GM12864 (cell line): Measurements from ENCODE around the gene ELMO2.

Experiments
- DNase-seq: peaks from one replicate; pipeline ENCODE4 v3.0.0-alpha.2; 2011; ENCODE audit warnings: low read depth
- H3K4me3 ChIP-seq: 2 replicates; pipeline ENCODE4 v1.5.1; 2011; ENCODE audit warnings: mild to moderate bottlenecking, low read depth, low read length, control low read depth
- TF ChIP-seq, protein P1 (sequence below): IDR thresholded peaks from 2 replicates; pipeline ENCODE4 v1.5.1; 2011; ENCODE audit warnings: low read depth, mild to moderate bottlenecking, moderate library complexity, low read length, control low read depth, inconsistent platforms; ENCODE audit errors: missing control alignments

The ELMO2 gene

DNA sequence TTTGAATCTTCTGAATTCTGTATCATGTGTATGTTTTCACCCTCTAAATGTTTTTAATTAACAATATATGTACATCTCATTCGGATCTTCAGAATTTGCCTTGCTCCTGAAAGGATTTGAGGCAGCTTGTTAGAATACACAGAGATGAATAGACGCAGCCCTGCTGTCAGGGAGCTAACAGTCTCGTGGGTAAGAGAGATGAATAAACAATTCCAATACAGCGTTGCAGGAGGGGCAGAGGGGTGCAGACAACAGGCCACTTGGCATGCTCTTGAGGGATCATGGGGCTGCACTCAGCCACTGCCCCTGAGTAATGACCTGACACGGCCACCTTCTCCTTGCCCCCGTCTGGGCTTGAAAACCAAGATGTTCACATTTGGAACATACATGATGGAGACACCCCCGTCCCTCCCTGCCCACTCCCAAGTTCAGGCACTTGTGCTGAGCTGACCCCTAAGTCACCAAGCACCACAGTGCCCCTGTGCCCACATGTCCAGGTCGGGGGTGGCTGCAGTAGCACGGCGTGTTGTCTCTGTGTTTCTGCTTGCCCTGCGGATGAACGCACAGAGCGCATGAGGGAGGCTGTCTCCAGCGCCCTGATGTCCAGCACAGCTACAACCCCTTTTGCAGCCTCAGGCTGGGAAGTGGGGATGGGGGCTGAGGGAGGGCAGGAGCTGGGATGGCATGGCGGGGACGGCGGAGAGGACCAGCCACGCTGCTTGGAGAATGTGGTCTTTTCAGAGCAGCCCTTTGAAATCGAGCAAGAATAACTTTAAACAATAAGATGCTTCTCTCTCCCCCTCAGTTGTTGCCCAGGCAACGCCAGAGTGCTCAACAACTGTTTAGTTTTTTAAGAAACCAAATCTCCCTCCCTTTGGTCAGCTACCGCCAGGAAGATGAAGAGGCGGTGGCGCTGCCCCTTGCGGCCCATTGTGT, 65.1 kb downstream of the ELMO2 start:
- no peak overlapping the region for H3K4me3 ChIP-seq
- TF ChIP-seq, protein P1, sequence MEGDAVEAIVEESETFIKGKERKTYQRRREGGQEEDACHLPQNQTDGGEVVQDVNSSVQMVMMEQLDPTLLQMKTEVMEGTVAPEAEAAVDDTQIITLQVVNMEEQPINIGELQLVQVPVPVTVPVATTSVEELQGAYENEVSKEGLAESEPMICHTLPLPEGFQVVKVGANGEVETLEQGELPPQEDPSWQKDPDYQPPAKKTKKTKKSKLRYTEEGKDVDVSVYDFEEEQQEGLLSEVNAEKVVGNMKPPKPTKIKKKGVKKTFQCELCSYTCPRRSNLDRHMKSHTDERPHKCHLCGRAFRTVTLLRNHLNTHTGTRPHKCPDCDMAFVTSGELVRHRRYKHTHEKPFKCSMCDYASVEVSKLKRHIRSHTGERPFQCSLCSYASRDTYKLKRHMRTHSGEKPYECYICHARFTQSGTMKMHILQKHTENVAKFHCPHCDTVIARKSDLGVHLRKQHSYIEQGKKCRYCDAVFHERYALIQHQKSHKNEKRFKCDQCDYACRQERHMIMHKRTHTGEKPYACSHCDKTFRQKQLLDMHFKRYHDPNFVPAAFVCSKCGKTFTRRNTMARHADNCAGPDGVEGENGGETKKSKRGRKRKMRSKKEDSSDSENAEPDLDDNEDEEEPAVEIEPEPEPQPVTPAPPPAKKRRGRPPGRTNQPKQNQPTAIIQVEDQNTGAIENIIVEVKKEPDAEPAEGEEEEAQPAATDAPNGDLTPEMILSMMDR = no peak
- DNase-seq = no peak

DNA sequence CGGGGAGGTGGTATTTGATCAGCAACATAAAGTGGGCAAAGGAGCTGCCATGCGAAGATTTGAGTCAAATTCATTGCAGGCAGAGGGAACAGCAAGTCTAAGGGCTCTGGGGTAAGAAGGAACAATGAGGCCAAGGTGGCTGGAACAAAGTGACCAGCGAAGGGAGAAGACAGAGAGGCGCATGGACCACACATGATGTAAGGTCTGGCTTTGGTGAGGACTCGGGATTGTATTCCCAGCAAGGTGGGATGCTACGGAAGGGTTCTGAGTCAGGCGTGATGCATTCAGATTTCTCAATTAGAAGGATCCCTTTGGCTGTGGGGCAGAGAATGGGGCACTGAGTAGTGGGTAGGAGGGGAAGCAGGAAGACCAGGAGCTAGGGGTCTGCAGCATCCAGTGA, 67.4 kb downstream of the ELMO2 start:
- no peak for DNase-seq
- H3K4me3 ChIP-seq = no peak overlapping the region
- TF ChIP-seq, protein P1 = no peak

DNA sequence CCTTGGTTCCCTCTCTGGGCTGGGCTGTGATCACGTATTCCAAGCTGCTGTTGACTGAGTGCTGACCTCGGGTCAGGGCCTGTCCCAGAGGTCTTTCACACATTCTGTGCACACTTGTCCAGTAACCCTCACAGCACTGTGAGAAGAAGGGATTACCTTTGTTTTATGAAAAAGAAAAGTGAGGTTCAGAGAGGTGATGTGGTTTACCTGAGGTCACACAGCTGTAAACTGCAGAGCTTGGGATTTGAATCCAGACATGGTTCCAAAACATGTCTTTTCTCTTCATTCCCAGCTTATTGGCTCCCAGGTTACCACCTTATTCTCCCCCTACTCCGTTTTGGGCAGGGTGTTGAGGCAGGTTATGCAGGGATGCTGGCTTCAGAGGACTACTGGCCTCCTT, 69.7 kb downstream of the ELMO2 start:
- TF ChIP-seq, protein P1 = no peak
- no peak for DNase-seq
- no peak overlapping the region for H3K4me3 ChIP-seq

DNA sequence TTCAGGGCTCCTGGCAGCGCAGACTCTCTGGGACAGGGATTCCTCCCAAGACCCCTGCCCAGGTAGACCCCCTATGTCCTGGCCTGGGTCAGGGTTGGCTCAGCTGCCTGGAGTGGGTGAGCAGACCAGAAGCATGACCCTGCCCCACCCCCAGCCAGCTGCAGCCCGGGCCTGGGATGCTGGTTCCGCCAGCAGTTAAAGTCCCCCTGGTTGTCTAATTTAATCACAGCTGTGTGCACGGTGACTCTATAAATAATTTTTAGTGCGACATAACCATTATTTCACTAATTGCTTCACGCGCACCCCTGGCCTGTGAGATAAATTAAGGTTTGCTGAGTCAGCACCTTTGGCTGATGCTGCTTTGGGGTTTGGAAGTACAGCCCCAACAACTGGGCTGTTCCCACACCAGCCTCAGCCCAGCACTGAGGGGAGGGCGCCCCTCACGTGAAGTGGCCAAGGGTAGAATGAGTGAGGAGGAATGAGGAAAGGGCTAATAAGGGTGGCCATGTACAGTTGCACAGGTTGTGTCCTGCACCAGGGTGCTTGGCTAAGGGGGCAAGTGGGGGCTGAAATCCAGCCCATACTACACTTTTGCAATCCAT, 72.0 kb downstream of the ELMO2 start:
- TF ChIP-seq, protein P1 = no peak
- DNase-seq = no peak
- H3K4me3 ChIP-seq = no peak overlapping the region

DNA sequence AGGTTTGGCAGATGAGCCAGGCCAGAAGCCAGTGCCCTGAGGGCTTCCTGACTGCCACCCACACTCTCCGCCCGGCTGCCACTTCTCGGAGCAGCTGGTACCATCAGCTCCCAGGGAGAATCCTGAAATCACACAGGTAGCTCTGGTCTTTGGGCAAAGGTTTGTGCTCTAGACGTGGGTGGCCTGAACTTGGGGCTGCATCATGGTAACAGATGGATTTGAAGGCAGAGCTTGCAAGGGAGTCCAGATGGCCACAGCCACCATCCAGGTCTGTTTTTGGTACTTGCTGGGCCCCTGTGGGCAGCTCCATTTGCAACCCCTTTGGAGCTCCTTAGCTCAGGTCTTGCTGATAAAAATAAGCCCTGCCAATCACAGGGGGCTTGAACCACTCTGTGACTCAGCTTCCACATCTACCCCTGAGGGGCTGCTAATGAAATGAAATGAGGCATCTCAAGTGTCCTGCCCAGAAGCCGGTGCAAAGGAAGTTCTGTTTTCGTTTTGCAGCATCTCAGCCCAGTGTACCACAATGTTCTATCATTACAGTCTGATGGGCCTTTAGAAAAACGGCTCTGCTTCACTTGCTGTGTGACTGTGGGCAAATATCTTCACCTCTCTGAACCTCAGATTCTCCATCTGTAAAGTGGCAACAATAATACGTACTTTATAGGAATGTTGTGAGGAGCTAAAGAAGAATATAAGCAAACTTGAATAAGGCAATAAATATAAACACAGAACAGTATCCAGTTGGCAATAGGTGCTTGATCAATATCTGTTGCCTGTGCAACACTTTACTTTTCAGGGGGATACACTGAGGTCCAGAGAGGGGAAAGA, 73.0 kb downstream of the ELMO2 start:
- DNase-seq = no peak
- TF ChIP-seq, protein P1 = no peak
- no peak overlapping the region for H3K4me3 ChIP-seq

DNA sequence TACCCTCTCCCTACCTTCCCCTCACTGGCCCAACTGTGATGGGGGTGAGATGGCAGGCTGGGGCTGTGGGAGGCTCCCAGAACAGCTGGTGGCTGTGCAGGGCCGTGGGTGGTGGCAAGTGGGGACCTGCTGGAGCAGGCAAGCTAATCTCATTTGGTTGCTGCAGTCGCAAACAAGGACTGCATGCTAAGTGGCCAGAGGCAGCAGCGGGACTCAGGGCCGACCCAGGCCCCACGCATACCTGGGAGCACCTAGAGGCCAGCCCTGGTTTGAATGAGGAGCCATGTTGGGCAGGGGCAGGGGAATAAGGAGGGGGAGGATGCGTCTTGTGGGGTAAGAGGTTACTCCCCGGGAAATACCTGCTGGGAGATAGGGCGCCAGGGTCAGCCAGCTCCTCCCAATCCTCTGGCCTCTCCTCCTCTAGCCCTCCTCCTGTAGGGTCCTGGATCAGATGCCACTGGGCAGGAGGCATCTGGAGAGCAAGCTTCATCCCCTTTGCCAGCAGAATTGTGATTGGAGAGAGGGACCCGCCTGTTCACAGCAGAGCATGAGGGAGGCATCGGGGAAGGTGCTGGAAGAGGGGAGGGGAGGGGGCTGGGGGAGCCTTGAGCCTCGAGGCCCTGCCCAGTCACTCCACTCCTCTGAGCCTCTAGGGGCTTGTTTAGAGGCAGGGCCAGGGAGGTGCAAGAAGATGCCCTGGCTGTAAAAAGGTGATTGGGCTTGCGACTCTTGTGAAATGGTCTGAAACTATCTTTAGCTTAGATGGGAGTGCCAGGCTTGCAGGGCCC, 73.8 kb downstream of the ELMO2 start:
- no peak for DNase-seq
- TF ChIP-seq, protein P1 = no peak
- no peak overlapping the region for H3K4me3 ChIP-seq
